T-helper 1 cell treated with Interleukin-12 subunit alpha and Interleukin-12 subunit beta and Interleukin-4 antibody, amounts not matched to agents 30 μg/mL and 1 μg/mL, for 36 hours (primary cell): ENCODE measurements around the gene HIVEP3.

ENCODE experiments used
- H3K27ac Mint-ChIP-seq: one replicate; pipeline ENCODE4 v1.8.0; 2021; ENCODE audit warnings: mild to moderate bottlenecking, mixed read lengths
- H3K27me3 Mint-ChIP-seq: one replicate; pipeline ENCODE4 v1.8.0; 2021; ENCODE audit warnings: low read depth, mixed read lengths
- H3K36me3 Mint-ChIP-seq: one replicate; pipeline ENCODE4 v1.8.0; 2021; ENCODE audit warnings: low read depth, mixed read lengths
- H3K4me1 Mint-ChIP-seq: one replicate; pipeline ENCODE4 v1.8.0; 2021; ENCODE audit warnings: low read depth, mixed read lengths
- H3K4me3 Mint-ChIP-seq: one replicate; pipeline ENCODE4 v1.8.0; 2021; ENCODE audit warnings: mild to moderate bottlenecking, moderate library complexity, mixed read lengths
- H3K9me3 Mint-ChIP-seq: one replicate; pipeline ENCODE4 v1.8.0; 2021; ENCODE audit warnings: mixed read lengths

Gene HIVEP3

GRCh38 chr1:41914516-41914915 is 4.2 kb downstream of the HIVEP3 start:
- Mint-ChIP-seq H3K27me3 (peaks cover 19% of the 10 kb centered on the region), H3K27ac (peak overlapping the region; percentile 93), H3K4me3 (peak overlapping the region; percentile 68), H3K4me1 (peaks cover 59% of the 10 kb centered on the region), H3K9me3 (peaks cover 5% of the 10 kb centered on the region), H3K36me3 (peaks cover 14% of the 10 kb centered on the region)

GRCh38 chr1:41913014-41913413 is 5.7 kb downstream of the HIVEP3 start:
- Mint-ChIP-seq H3K4me1 (peaks cover 51% of the 10 kb centered on the region), H3K9me3 (peaks cover 14% of the 10 kb centered on the region), H3K27ac (no peak overlapping the region), H3K27me3 (peaks cover 23% of the 10 kb centered on the region), H3K36me3 (peaks cover 24% of the 10 kb centered on the region), H3K4me3 (no peak overlapping the region)

GRCh38 chr1:41908288-41908895 is 10.3 kb downstream of the HIVEP3 start:
- Mint-ChIP-seq H3K36me3 (peaks cover 27% of the 10 kb centered on the region), H3K4me1 (peaks cover 39% of the 10 kb centered on the region), H3K9me3 (peaks cover 14% of the 10 kb centered on the region), H3K27ac (no peak overlapping the region), H3K27me3 (peaks cover 23% of the 10 kb centered on the region), H3K4me3 (no peak overlapping the region)

- H3K4me1 Mint-ChIP-seq: peaks cover 47% of the 10 kb centered on the region
- peaks cover 27% of the 10 kb centered on the region for H3K36me3 Mint-ChIP-seq
- H3K4me3 Mint-ChIP-seq: no peak overlapping the region
Measured at GRCh38 chr1:41907446-41907845, 11.3 kb downstream of the HIVEP3 start.

GRCh38 chr1:41906943-41907342 is 11.8 kb downstream of the HIVEP3 start:
- Mint-ChIP-seq H3K4me3 (no peak overlapping the region), H3K4me1 (peaks cover 48% of the 10 kb centered on the region), H3K9me3 (peaks cover 14% of the 10 kb centered on the region), H3K27me3 (peaks cover 18% of the 10 kb centered on the region), H3K27ac (no peak overlapping the region), H3K36me3 (peaks cover 25% of the 10 kb centered on the region)

More at GRCh38 chr1:41907446-41907845, 11.3 kb downstream of the HIVEP3 start:
- Mint-ChIP-seq H3K27ac (no peak overlapping the region), H3K9me3 (peaks cover 14% of the 10 kb centered on the region), H3K27me3 (peaks cover 21% of the 10 kb centered on the region)

- no peak overlapping the region for H3K4me3 Mint-ChIP-seq
- H3K36me3 Mint-ChIP-seq: peaks cover 18% of the 10 kb centered on the region
- peaks cover 59% of the 10 kb centered on the region for H3K4me1 Mint-ChIP-seq
- H3K27me3 Mint-ChIP-seq: peaks cover 10% of the 10 kb centered on the region
- H3K27ac Mint-ChIP-seq: peak overlapping the region; percentile 76
- peaks cover 10% of the 10 kb centered on the region for H3K9me3 Mint-ChIP-seq
Measured at GRCh38 chr1:41905093-41905675, 13.5 kb downstream of the HIVEP3 start.

GRCh38 chr1:41902664-41903063 is 16.1 kb downstream of the HIVEP3 start:
- Mint-ChIP-seq H3K27me3 (no peaks in the 10 kb centered on the region), H3K36me3 (peaks cover 4% of the 10 kb centered on the region), H3K27ac (peak overlapping the region; percentile 87), H3K4me3 (peak overlapping the region; percentile 41), H3K4me1 (peaks cover 74% of the 10 kb centered on the region), H3K9me3 (no peaks in the 10 kb centered on the region)

- Mint-ChIP-seq H3K27me3 (no peaks in the 10 kb centered on the region), H3K9me3 (no peaks in the 10 kb centered on the region), H3K36me3 (peaks cover 4% of the 10 kb centered on the region), H3K4me1 (peaks cover 76% of the 10 kb centered on the region), H3K27ac (peak overlapping the region; percentile 87), H3K4me3 (no peak overlapping the region)
Measured at GRCh38 chr1:41902159-41902577, 16.6 kb downstream of the HIVEP3 start.

GRCh38 chr1:41901551-41901950 is 17.2 kb downstream of the HIVEP3 start:
- no peaks in the 10 kb centered on the region for H3K9me3 Mint-ChIP-seq
- H3K36me3 Mint-ChIP-seq: peaks cover 4% of the 10 kb centered on the region
- H3K4me1 Mint-ChIP-seq: peaks cover 79% of the 10 kb centered on the region
- no peaks in the 10 kb centered on the region for H3K27me3 Mint-ChIP-seq
- peak overlapping the region; percentile 85 for H3K27ac Mint-ChIP-seq
- peak overlapping the region; percentile 26 for H3K4me3 Mint-ChIP-seq

GRCh38 chr1:41900603-41901444 is 17.9 kb downstream of the HIVEP3 start:
- Mint-ChIP-seq H3K27ac (peak overlapping the region; percentile 72), H3K9me3 (no peaks in the 10 kb centered on the region), H3K36me3 (peaks cover 4% of the 10 kb centered on the region), H3K27me3 (no peaks in the 10 kb centered on the region), H3K4me1 (peaks cover 81% of the 10 kb centered on the region), H3K4me3 (peak overlapping the region; percentile 6)

- Mint-ChIP-seq H3K4me3 (peak overlapping the region; percentile 84), H3K27ac (peak overlapping the region; percentile 100), H3K36me3 (no peaks in the 10 kb centered on the region), H3K27me3 (no peaks in the 10 kb centered on the region), H3K9me3 (no peaks in the 10 kb centered on the region), H3K4me1 (peaks cover 84% of the 10 kb centered on the region)
Measured at GRCh38 chr1:41898191-41898713, 20.5 kb downstream of the HIVEP3 start.

- no peaks in the 10 kb centered on the region for H3K36me3 Mint-ChIP-seq
- no peaks in the 10 kb centered on the region for H3K27me3 Mint-ChIP-seq
- peaks cover 78% of the 10 kb centered on the region for H3K4me1 Mint-ChIP-seq
- H3K9me3 Mint-ChIP-seq: no peaks in the 10 kb centered on the region
- H3K4me3 Mint-ChIP-seq: no peak overlapping the region
- H3K27ac Mint-ChIP-seq: no peak overlapping the region
Measured at GRCh38 chr1:41895552-41895951, 23.2 kb downstream of the HIVEP3 start.

- no peaks in the 10 kb centered on the region for H3K9me3 Mint-ChIP-seq
- peak overlapping the region; percentile 56 for H3K27ac Mint-ChIP-seq
- H3K4me3 Mint-ChIP-seq: no peak overlapping the region
- H3K36me3 Mint-ChIP-seq: no peaks in the 10 kb centered on the region
- H3K4me1 Mint-ChIP-seq: peaks cover 79% of the 10 kb centered on the region
- no peaks in the 10 kb centered on the region for H3K27me3 Mint-ChIP-seq
Measured at GRCh38 chr1:41894808-41895483, 23.8 kb downstream of the HIVEP3 start.

GRCh38 chr1:41894101-41894807 is 24.5 kb downstream of the HIVEP3 start:
- Mint-ChIP-seq H3K4me3 (no peak overlapping the region), H3K9me3 (no peaks in the 10 kb centered on the region), H3K36me3 (no peaks in the 10 kb centered on the region), H3K4me1 (peaks cover 76% of the 10 kb centered on the region), H3K27me3 (no peaks in the 10 kb centered on the region), H3K27ac (peak overlapping the region; percentile 56)
